ENCODE results near the gene SV2C. TPM values are rescaled to one million over a fixed set of nuclear protein-coding genes. Genes with fewer than 3 reads are reported as not detected.
"Not testable (repeated sequence)": the region's sequence is repeated elsewhere in the genome, so short reads cannot be mapped to it uniquely, and the experiment has no call there.

Gene SV2C
- total RNA-seq, 2 experiments from 2014 or later = 0.07 to 0.10 TPM

DNA sequence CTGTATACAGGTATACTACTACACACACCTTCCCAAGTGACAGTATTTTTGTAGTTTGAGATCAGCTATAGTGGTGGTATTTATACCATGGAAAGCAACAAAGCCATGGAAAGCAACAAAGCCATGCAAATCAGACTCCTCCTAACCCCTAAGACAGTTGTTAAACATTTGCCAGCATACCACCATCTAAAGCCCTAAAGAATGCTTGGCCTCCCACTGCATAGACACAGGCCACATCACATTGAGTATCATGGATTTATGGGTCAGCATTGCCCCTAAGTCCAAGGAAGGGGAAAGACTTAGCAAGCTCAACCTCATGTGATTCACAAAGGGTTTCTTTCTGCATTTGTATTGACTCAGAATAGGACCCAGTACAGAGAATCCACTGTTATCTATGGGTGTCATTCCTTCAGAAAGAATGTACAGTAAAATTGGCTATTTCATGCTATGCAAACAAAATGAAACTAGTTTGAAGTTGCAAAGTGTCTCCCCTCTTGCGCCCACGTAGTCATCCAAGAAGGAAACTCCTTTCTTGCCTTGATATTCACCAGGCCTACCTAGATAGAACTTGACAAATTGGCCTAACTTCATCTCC lies 249.5 kb downstream of the SV2C start:
- Mint-ChIP-seq H3K4me3 (no peak overlapping the region), H3K9me3 (peaks cover 5% of the 10 kb centered on the region), H3K4me1 (peaks cover 68% of the 10 kb centered on the region), H3K27me3 (no peaks in the 10 kb centered on the region), H3K27ac (peak overlapping the region; percentile 90), H3K36me3 (ENCODE audit: low read depth) (peaks cover 10% of the 10 kb centered on the region)
- ChIA-PET POLR2A (no interaction called here), CTCF (interaction anchor here (0.8 to 2.5 kb wide), 5 partner anchors 11 to 72 kb away, joined by 3 to 5 read pairs (median 4); partner anchors contain the start of gene IQGAP2)
- DNase-seq = no peak

DNA sequence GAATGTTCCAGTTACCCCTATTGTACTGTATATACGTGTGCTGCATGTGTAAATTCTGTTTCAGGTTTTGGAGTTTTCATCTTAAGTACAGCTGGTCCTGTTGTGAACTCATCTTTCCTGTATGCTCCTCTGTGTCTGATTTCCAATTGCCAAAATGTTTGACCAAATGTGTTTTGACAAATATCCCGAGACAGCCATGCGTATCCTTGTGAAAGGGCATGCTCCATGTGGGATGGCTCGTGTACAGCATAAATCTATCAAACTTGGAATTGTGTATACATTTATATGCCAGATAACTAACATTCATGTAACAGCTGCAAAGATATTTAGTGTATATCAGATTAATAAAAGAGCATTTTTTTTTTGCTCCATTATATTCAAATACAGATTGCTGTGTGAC lies 250.4 kb downstream of the SV2C start:
- Mint-ChIP-seq H3K36me3 (ENCODE audit: low read depth) (peaks cover 4% of the 10 kb centered on the region), H3K9me3 (peaks cover 5% of the 10 kb centered on the region), H3K4me3 (no peak overlapping the region), H3K27me3 (no peaks in the 10 kb centered on the region), H3K27ac (peak overlapping the region; percentile 34), H3K4me1 (peaks cover 67% of the 10 kb centered on the region)
- ChIA-PET CTCF (interaction anchor here (2.5 kb wide), 1 partner anchor 20 kb away, joined by 5 read pairs; no protein-coding TSS in a partner anchor), POLR2A (no interaction called here)
- no peak for DNase-seq

GRCh38 chr5:76334574-76334973 lies 251.4 kb downstream of the SV2C start:
- peaks cover 60% of the 10 kb centered on the region for H3K4me1 Mint-ChIP-seq
- peaks cover 4% of the 10 kb centered on the region for H3K36me3 Mint-ChIP-seq (ENCODE audit: low read depth)
- H3K4me3 Mint-ChIP-seq = no peak overlapping the region
- no peak for DNase-seq
- ChIA-PET CTCF (interaction anchor here (0.6 to 1.0 kb wide), 3 partner anchors 10 to 210 kb away, joined by 3 to 5 read pairs (median 3); no protein-coding TSS in a partner anchor), POLR2A (no interaction called here)
- H3K27ac Mint-ChIP-seq = no peak overlapping the region
- peaks cover 5% of the 10 kb centered on the region for H3K9me3 Mint-ChIP-seq
- no peaks in the 10 kb centered on the region for H3K27me3 Mint-ChIP-seq

GRCh38 chr5:76335451-76335850 lies 252.3 kb downstream of the SV2C start:
- H3K9me3 Mint-ChIP-seq; DNase-seq; H3K27ac Mint-ChIP-seq; POLR2A ChIA-PET; H3K27me3 Mint-ChIP-seq; H3K36me3 Mint-ChIP-seq (ENCODE audit: low read depth); H3K4me3 Mint-ChIP-seq: not testable (repeated sequence)
- CTCF ChIA-PET = interaction anchor here (1.0 kb wide), 2 partner anchors 9 to 27 kb away, joined by 3 read pairs; no protein-coding TSS in a partner anchor
- peaks cover 51% of the 10 kb centered on the region for H3K4me1 Mint-ChIP-seq

DNA sequence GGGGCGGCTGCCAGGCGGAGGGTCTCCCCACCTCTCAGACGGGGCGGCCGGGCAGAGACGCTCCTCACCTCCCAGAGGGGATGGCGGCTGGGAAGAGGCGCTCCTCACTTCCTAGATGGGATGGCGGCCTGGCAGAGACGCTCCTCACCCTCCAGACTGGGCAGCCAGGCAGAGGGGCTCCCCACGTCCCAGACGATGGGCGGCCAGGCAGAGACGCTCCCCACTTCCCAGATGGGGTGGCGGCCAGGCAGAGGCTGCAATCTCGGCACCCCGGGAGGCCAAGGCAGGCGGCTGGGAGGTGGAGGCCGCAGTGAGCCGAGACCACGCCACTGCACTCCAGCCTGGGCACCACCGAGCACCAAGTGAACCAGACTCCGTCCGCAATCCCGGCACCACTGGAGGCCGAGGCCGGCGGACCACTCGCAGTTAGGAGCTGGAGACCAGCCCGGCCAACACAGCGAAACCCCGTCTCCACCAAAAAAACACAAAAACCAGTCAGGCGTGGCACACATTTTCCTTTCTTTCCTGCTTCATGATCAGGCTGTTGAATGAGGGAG lies 253.1 kb downstream of the SV2C start:
- H3K4me3 Mint-ChIP-seq; CTCF ChIA-PET; DNase-seq; H3K27me3 Mint-ChIP-seq; H3K36me3 Mint-ChIP-seq (ENCODE audit: low read depth); H3K27ac Mint-ChIP-seq; H3K9me3 Mint-ChIP-seq; POLR2A ChIA-PET: not testable (repeated sequence)
- H3K4me1 Mint-ChIP-seq = peaks cover 44% of the 10 kb centered on the region

DNA sequence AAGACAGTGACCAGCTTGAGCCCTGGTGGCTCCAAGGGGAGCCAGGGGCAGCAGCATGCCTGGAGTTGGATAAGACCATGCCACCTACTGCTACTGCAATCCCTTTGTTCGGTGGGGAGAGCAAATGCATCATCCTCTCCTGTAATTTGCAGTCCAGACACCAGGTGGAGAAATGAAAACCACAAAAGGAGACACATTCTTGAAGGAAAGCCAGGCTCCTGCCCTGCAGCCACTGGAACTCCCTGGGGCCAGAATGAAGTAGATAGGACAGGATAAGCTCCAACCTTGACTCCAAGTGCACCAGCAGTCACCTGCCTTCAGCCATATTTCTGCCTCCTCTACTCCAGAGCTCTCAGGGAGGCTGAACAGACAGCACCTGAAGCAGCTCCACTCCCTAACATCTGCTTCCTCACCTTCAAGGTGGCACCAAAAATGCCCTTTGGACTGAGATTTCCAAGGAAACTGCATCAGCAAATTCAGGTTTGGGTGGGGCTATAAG lies 254.8 kb downstream of the SV2C start:
- Mint-ChIP-seq H3K27ac (peak overlapping the region; percentile 7), H3K9me3 (peaks cover 5% of the 10 kb centered on the region), H3K4me3 (no peak overlapping the region), H3K27me3 (no peaks in the 10 kb centered on the region), H3K4me1 (peaks cover 45% of the 10 kb centered on the region), H3K36me3 (ENCODE audit: low read depth) (peaks cover 7% of the 10 kb centered on the region)
- peak; percentile 60 for DNase-seq
- ChIA-PET POLR2A (no interaction called here), CTCF (interaction anchor here (0.9 to 1.4 kb wide), 3 partner anchors 14 to 205 kb away, joined by 3 to 4 read pairs (median 3); no protein-coding TSS in a partner anchor)

GRCh38 chr5:76339919-76340318 lies 256.7 kb downstream of the SV2C start:
- no peak overlapping the region for H3K27ac Mint-ChIP-seq
- no peak for DNase-seq
- H3K36me3 Mint-ChIP-seq (ENCODE audit: low read depth) = peaks cover 6% of the 10 kb centered on the region
- no peaks in the 10 kb centered on the region for H3K27me3 Mint-ChIP-seq
- POLR2A ChIA-PET = no interaction called here
- peaks cover 5% of the 10 kb centered on the region for H3K9me3 Mint-ChIP-seq
- no peak overlapping the region for H3K4me3 Mint-ChIP-seq
- CTCF ChIA-PET = interaction anchor here (1.6 kb wide), 1 partner anchor 11 kb away, joined by 5 read pairs; no protein-coding TSS in a partner anchor
- H3K4me1 Mint-ChIP-seq = peaks cover 36% of the 10 kb centered on the region

DNA sequence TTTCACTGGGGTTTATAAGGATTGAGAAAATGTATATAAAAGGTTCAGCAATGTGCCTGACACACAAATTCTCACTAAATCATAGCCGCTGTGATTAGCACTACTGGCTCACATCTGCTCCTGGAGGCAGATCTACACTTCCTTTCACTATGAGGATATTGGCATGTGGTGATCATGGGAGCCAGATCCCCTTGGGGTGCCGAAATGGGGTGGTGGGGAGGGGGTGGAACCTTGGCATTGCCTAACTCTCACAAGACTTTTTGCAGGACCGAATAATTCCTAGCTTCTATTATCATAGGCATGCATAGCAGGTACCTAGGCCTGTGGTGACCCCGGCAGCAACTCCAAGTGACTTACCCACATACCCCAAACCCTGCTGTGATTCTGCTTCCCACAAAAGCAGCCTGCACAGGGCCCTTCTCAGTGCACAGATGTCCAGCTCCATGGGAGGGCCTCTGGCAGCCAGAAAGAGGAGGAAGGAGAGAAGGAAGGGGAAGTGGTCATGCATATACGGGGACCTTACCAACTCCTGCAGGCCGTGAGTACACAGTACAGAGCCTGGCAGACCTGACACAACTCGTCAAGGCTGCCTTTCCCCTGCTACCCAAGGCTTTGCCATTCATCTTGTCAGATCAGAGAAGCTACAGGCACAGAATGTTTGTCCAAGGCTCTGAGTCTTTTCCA lies 258.6 kb downstream of the SV2C start:
- POLR2A ChIA-PET = interaction anchor here (0.6 kb wide), 1 partner anchor 146 kb away, joined by 3 read pairs; no protein-coding TSS in a partner anchor
- Mint-ChIP-seq H3K4me3 (no peak overlapping the region), H3K4me1 (peaks cover 32% of the 10 kb centered on the region), H3K27me3 (no peaks in the 10 kb centered on the region), H3K36me3 (ENCODE audit: low read depth) (peaks cover 3% of the 10 kb centered on the region), H3K27ac (peak overlapping the region; percentile 15), H3K9me3 (no peaks in the 10 kb centered on the region)
- no peak for DNase-seq
- CTCF ChIA-PET = interaction anchor here (1.1 to 1.4 kb wide), 2 partner anchors 48 to 241 kb away, joined by 3 to 4 read pairs; no protein-coding TSS in a partner anchor

- no peak for DNase-seq
- no peak overlapping the region for H3K4me3 Mint-ChIP-seq
- ChIA-PET CTCF (interaction anchor here (1.4 kb wide), 1 partner anchor 47 kb away, joined by 3 read pairs; no protein-coding TSS in a partner anchor), POLR2A (no interaction called here)
- peaks cover 28% of the 10 kb centered on the region for H3K4me1 Mint-ChIP-seq
- H3K27me3 Mint-ChIP-seq = no peaks in the 10 kb centered on the region
- H3K27ac Mint-ChIP-seq = no peak overlapping the region
- peaks cover 3% of the 10 kb centered on the region for H3K36me3 Mint-ChIP-seq (ENCODE audit: low read depth)
- H3K9me3 Mint-ChIP-seq = no peaks in the 10 kb centered on the region
These were observed 259.3 kb downstream of the SV2C start for GRCh38 chr5:76342474-76342873.

- Mint-ChIP-seq H3K36me3 (ENCODE audit: low read depth) (peaks cover 3% of the 10 kb centered on the region), H3K4me1 (peaks cover 19% of the 10 kb centered on the region), H3K27me3 (no peaks in the 10 kb centered on the region), H3K4me3 (no peak overlapping the region), H3K9me3 (no peaks in the 10 kb centered on the region), H3K27ac (no peak overlapping the region)
- ChIA-PET CTCF (interaction anchor here (1.0 to 3.1 kb wide), 6 partner anchors 11 to 198 kb away, joined by 3 to 10 read pairs (median 3); partner anchors contain the start of gene IQGAP2), POLR2A (no interaction called here)
- no peak for DNase-seq
These were observed 262.4 kb downstream of the SV2C start for GRCh38 chr5:76345582-76345981.

GRCh38 chr5:76351176-76351575 lies 268.0 kb downstream of the SV2C start:
- ChIA-PET POLR2A (interaction anchor here (0.6 kb wide), 1 partner anchor 313 kb away, joined by 3 read pairs; no protein-coding TSS in a partner anchor), CTCF (interaction anchor here (0.6 to 1.7 kb wide), 6 partner anchors 11 to 439 kb away, joined by 3 to 5 read pairs (median 4); no protein-coding TSS in a partner anchor)
- Mint-ChIP-seq H3K4me1 (peaks cover 2% of the 10 kb centered on the region), H3K4me3 (no peak overlapping the region), H3K36me3 (ENCODE audit: low read depth) (no peaks in the 10 kb centered on the region), H3K27ac (no peak overlapping the region), H3K9me3 (no peaks in the 10 kb centered on the region), H3K27me3 (no peaks in the 10 kb centered on the region)
- no peak for DNase-seq

GRCh38 chr5:76351577-76351976 lies 268.4 kb downstream of the SV2C start:
- Mint-ChIP-seq H3K4me3 (no peak overlapping the region), H3K27ac (no peak overlapping the region), H3K9me3 (no peaks in the 10 kb centered on the region), H3K36me3 (ENCODE audit: low read depth) (no peaks in the 10 kb centered on the region), H3K27me3 (no peaks in the 10 kb centered on the region), H3K4me1 (peaks cover 2% of the 10 kb centered on the region)
- ChIA-PET CTCF (interaction anchor here (0.6 to 1.7 kb wide), 7 partner anchors 11 to 438 kb away, joined by 3 to 5 read pairs (median 4); no protein-coding TSS in a partner anchor), POLR2A (interaction anchor here (0.6 kb wide), 1 partner anchor 313 kb away, joined by 3 read pairs; no protein-coding TSS in a partner anchor)
- DNase-seq = no peak
